ENCODE data around the gene ANKS1B. TPM values are rescaled to one million over a fixed set of nuclear protein-coding genes. Genes with fewer than 3 reads are reported as not detected.
"Not testable (repeated sequence)": the region's sequence is repeated elsewhere in the genome, so short reads cannot be mapped to it uniquely, and the experiment has no call there.

ANKS1B gene
- total RNA-seq, 1 donor from 2014 or later: 8.2 TPM

DNA sequence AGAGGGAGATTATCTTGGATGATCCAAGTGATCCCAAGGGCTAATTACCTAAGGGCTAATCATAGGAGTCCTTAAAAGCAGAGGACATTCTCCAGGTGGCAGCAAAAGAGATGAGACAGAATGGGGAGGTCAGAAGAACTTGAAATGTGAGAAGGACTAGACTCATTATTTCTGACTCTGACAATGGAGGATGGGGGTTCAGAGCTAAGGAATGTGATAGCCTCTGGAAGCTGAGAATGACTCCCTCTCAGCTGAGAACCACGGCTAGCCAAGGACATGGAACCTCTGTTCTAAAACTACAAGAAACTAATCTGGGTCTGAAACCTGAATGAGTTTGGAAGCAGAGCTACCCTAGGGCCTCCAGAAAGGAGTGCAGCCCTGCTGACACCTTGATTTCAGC, 35.6 kb upstream of the ANKS1B start:
- Histone ChIP-seq H3K9me3 (no peaks in the 10 kb centered on the region), H3K36me3 (no peaks in the 10 kb centered on the region), H3K27me3 (no peaks in the 10 kb centered on the region), H3K27ac (no peak overlapping the region), H3K4me1 (no peaks in the 10 kb centered on the region), H3K4me3 (no peak overlapping the region)
- DNase-seq (ENCODE audit: low spot score in 2 of 2): no peak
- intact Hi-C loops (cut with DNase I): no loop called here
- TF ChIP-seq, protein P1, sequence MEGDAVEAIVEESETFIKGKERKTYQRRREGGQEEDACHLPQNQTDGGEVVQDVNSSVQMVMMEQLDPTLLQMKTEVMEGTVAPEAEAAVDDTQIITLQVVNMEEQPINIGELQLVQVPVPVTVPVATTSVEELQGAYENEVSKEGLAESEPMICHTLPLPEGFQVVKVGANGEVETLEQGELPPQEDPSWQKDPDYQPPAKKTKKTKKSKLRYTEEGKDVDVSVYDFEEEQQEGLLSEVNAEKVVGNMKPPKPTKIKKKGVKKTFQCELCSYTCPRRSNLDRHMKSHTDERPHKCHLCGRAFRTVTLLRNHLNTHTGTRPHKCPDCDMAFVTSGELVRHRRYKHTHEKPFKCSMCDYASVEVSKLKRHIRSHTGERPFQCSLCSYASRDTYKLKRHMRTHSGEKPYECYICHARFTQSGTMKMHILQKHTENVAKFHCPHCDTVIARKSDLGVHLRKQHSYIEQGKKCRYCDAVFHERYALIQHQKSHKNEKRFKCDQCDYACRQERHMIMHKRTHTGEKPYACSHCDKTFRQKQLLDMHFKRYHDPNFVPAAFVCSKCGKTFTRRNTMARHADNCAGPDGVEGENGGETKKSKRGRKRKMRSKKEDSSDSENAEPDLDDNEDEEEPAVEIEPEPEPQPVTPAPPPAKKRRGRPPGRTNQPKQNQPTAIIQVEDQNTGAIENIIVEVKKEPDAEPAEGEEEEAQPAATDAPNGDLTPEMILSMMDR (IDR thresholded peaks at IDR 0.05): no peak

DNA sequence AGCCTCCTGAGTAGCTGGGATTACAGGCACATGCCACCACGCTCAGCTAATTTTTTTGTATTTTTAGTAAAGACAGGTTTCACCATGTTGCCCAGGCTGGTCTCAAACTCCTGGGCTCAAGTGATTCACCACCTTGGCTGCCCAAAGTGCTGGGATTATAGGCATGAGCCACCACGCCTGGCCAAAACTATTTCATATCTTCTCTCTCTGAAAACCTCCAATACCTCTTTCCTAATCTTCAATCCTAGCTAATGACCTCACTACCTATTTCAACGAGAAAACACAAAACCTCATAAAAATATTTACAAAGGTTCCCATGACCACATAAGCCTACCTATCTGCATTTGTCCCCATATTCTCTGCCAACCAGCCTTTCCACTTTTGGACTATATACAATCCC, 32.3 kb upstream of the ANKS1B start:
- H3K27me3 ChIP-seq: no peaks in the 10 kb centered on the region
- DNase-seq (ENCODE audit: low spot score in 2 of 2): no peak
- H3K36me3 ChIP-seq: no peaks in the 10 kb centered on the region
- intact Hi-C loops (cut with DNase I): no loop called here
- H3K27ac ChIP-seq: no peak overlapping the region
- no peaks in the 10 kb centered on the region for H3K9me3 ChIP-seq
- TF ChIP-seq, protein P1 (IDR thresholded peaks at IDR 0.05): no peak
- H3K4me1 ChIP-seq: no peaks in the 10 kb centered on the region
- no peak overlapping the region for H3K4me3 ChIP-seq

DNA sequence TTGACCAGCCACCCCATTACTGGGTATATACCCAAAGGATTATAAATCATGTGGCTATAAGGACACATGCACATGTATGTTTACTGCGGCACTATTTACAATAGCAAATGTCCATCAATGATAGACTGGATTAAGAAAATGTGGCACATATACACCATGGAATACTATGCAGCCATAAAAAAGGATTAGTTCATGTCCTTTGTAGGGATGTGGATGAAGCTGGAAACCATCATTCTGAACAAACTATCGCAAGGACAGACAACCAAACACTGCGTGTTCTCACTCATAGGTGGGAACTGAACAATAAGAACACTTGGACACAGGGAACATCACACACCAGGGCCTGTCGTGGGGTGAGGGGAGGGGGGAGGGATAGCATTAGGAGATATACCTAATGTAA, 31.6 kb upstream of the ANKS1B start:
- H3K36me3 ChIP-seq; H3K27ac ChIP-seq; intact Hi-C loops (cut with DNase I); DNase-seq (ENCODE audit: low spot score in 2 of 2); H3K27me3 ChIP-seq; H3K4me1 ChIP-seq; H3K9me3 ChIP-seq; H3K4me3 ChIP-seq: not testable (repeated sequence)

DNA sequence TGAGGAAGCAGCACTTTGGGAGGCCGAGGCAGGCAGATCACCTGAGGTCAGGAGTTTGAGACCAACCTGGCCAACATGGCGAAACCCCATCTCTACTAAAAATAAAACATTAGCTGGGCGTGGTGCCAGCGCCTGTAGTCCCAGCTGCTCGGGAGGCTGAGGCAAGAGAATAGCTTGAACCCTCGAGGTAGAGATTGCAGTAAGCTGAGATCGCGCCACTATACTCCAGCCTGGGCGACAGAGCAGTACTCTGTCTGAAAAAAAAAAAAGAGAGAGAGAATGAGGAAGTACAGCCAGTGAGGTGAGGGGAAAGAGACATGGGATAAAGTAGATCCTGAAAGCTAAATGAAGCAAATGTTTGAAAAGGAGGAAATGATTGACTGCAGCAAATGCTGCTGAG, 21.1 kb upstream of the ANKS1B start:
- H3K36me3 ChIP-seq; H3K27ac ChIP-seq; H3K9me3 ChIP-seq; DNase-seq (ENCODE audit: low spot score in 2 of 2); H3K27me3 ChIP-seq; H3K4me1 ChIP-seq; H3K4me3 ChIP-seq; intact Hi-C loops (cut with DNase I): not testable (repeated sequence)

DNA sequence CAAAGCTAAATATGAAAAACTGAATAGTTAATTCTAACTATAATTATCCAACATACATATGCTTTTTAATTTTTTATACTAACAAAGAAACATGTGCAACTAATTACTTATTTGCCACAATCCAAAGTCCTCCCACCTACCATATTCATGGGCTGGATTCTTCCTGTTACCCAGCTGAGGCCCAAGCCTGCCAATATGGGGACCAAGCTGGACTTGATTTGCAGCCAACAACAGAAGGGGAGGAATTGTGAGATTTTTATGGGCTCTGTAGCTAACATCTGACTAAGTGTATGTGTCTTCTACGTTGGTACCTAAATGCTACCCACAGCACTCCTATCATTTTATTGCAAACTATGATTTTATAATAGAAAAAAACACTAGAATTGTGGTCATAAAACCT, 13.1 kb upstream of the ANKS1B start:
- TF ChIP-seq, protein P1 (IDR thresholded peaks at IDR 0.05): no peak
- no peaks in the 10 kb centered on the region for H3K36me3 ChIP-seq
- H3K4me3 ChIP-seq: no peak overlapping the region
- H3K27me3 ChIP-seq: no peaks in the 10 kb centered on the region
- intact Hi-C loops (cut with DNase I): no loop called here
- no peak overlapping the region for H3K27ac ChIP-seq
- H3K9me3 ChIP-seq: no peaks in the 10 kb centered on the region
- H3K4me1 ChIP-seq: no peaks in the 10 kb centered on the region
- DNase-seq (ENCODE audit: low spot score in 2 of 2): no peak

DNA sequence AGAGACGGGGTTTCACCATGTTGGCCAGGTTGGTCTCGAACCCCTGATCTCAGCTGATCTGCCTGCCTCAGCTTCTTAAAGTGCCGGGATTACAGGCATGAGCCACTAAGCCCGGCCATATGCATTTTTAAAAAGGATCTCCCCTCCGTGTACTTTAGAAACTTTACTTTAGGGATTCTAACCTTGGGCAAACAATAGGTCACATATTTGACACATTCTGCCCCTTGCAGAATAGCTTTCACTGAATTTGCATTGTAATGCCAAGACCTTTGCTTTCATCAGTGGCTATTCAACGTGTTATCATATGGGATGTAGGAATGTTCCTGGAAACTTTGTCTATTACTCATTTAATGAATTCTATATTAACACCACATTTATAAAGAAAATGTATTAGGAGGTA, 11.4 kb upstream of the ANKS1B start:
- Histone ChIP-seq H3K4me1 (no peaks in the 10 kb centered on the region), H3K4me3 (no peak overlapping the region), H3K27me3 (no peaks in the 10 kb centered on the region), H3K9me3 (no peaks in the 10 kb centered on the region), H3K36me3 (no peaks in the 10 kb centered on the region), H3K27ac (no peak overlapping the region)
- intact Hi-C loops (cut with DNase I): no loop called here
- DNase-seq (ENCODE audit: low spot score in 2 of 2): no peak
- TF ChIP-seq, protein P1 (IDR thresholded peaks at IDR 0.05): no peak

DNA sequence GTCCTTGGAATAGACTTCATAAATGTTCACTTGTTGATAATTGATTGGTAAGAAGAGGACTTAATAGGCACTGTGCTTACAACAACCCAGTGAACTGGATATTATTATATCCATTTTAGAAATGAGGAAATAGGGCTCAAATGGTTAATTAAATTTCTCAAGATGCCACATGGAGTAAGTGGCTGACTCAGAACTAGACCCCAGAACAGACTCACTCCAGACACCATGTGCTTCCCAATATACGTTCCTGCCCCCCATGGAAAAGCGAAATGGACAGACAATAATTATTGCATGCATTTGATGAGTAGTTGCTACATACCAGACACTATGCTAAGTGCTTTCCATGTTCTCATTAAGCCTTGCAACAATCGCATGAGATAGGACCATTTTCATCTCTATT, 895 bp upstream of the ANKS1B start:
- Histone ChIP-seq H3K27ac (peak overlapping the region; percentile 79 to 90), H3K9me3 (no peaks in the 10 kb centered on the region), H3K36me3 (no peaks in the 10 kb centered on the region), H3K4me1 (no peaks in the 10 kb centered on the region), H3K4me3 (peak overlapping the region; percentile 74 to 96), H3K27me3 (no peaks in the 10 kb centered on the region)
- DNase-seq (ENCODE audit: low spot score in 2 of 2): no peak
- TF ChIP-seq, protein P1 (IDR thresholded peaks at IDR 0.05): no peak
- intact Hi-C loops (cut with DNase I): loop anchor here (2.0 kb wide), 1 partner anchor 75 kb away; no protein-coding TSS in a partner anchor
